Esophagus muscularis mucosa (tissue), 4 donors: ENCODE measurements around the gene MED14. TPM values are rescaled to one million over a fixed set of nuclear protein-coding genes. Genes with fewer than 3 reads are reported as not detected.

ENCODE experiments used
- DNase-seq: peaks from one replicate; pipeline ENCODE4 v3.0.0-alpha.2; 2017; ENCODE audit errors: extremely low spot score
- H3K27ac ChIP-seq, 4 donors: fragments of 200-600 bp; sonication (generic); replicated peaks in 1 of 4; 1 replicate in 3 of 4; 2 replicates in 1 of 4; pipeline ENCODE4 v1.5.1; 2016 to 2019; ENCODE audit warnings: mild to moderate bottlenecking in 1 of 4
- H3K27me3 ChIP-seq, 4 donors: fragments of 200-600 bp; sonication (generic); one replicate each; pipeline versions ENCODE4 v1.5.1 to v1.6.0; 2016 to 2019
- H3K36me3 ChIP-seq, 4 donors: fragments of 200-600 bp; sonication (generic); one replicate each; pipeline ENCODE4 v1.5.1; 2016 to 2019
- H3K4me1 ChIP-seq, 4 donors: fragments of 200-600 bp; sonication (generic); one replicate each; pipeline ENCODE4 v1.5.1; 2016 to 2019
- H3K4me3 ChIP-seq, 4 donors: fragments of 200-600 bp; sonication (generic); 1 replicate in 2 of 4; 2 replicates in 2 of 4; pipeline ENCODE4 v1.5.1; 2016 to 2019; ENCODE audit warnings: mild to moderate bottlenecking in 4 of 4, moderate library complexity in 1 of 4
- H3K9me3 ChIP-seq, 4 donors: fragments of 200-600 bp; sonication (generic); 1 replicate in 3 of 4; 2 replicates in 1 of 4; pipeline ENCODE4 v1.5.1; 2016 to 2019
- CTCF ChIP-seq, 3 experiments: fragments of 200-600 bp in 2 of 3; fragments of 450-650 bp in 1 of 3; sonication (generic) in 2 of 3; IDR thresholded peaks; one replicate each; pipeline ENCODE4 v1.5.1; 2017 to 2019; ENCODE audit warnings: antibody characterized with exemption in 3 of 3, mild to moderate bottlenecking in 2 of 3, moderate library complexity in 1 of 3
- EP300 ChIP-seq: sonication (generic); formaldehyde crosslinking; IDR thresholded peaks from one replicate; pipeline ENCODE4 v1.6.1; 2017; ENCODE audit warnings: antibody characterized with exemption
- POLR2A ChIP-seq: fragments of 450-650 bp; IDR thresholded peaks from one replicate; pipeline ENCODE4 v1.6.1; 2017; ENCODE audit warnings: antibody characterized with exemption, moderate library complexity, mild to moderate bottlenecking, low read depth
- POLR2AphosphoS5 ChIP-seq, 2 donors: sonication (generic); formaldehyde crosslinking; IDR thresholded peaks; one replicate each; pipeline ENCODE4 v1.6.1; 2017; ENCODE audit warnings: antibody characterized with exemption in 2 of 2
- WGBS: methylation state at CpG from one replicate; pipeline ENCODE4 v1.1.5; 2018; 5-methylcytosine and 5-hydroxymethylcytosine counted together
- intact Hi-C: fragments of 100-400 bp; cut with DNase I; formaldehyde crosslinking; loops from one replicate; pipeline ENCODE4 v1.15.1; 2023
- total RNA-seq, 4 donors: library from RNA; depleted of rRNA; stranded (reverse); fragments of >200 nt; gene quantifications; one replicate each; pipeline versions ENCODE4 v1.1.0 to v1.2.1, GENCODE V29; 2016

Gene MED14
- total RNA-seq, 4 donors from 2014 or later = 20.0 to 29.9 (median 24.3) TPM

GRCh38 chrX:40647307-40648197 lies 87.8 kb downstream of the MED14 start, which contains the start of gene CXorf38:
CXorf38 (minus strand) TSS chrX:40647561; CDS start chrX:40647520, 41 bp downstream.
- no peaks in the 10 kb centered on the region for H3K36me3 ChIP-seq
- peak within 1 kb of the TSS; percentile 81 to 84 (median 82) for H3K27ac ChIP-seq
- peak within 1 kb of the TSS; percentile 81 to 93 (median 86) for H3K4me3 ChIP-seq
- intact Hi-C loops = loop anchor here (10.0 kb wide), 1 partner anchor 437 kb away; the partner anchor contains the start of gene USP9X
- peak; percentile 93 for DNase-seq
- TF ChIP-seq POLR2A = peak; percentile 37
- no peak for TF ChIP-seq EP300
- peak in 1 of 3 experiments; percentile 20 for TF ChIP-seq CTCF (IDR thresholded peaks at IDR 0.05)
- peak; percentile 73 to 82 for TF ChIP-seq POLR2AphosphoS5 (IDR thresholded peaks at IDR 0.05)
- 6% methylated on average over 40 of the region's 66 CpGs for WGBS
- no peaks in the 10 kb centered on the region for H3K9me3 ChIP-seq
- H3K27me3 ChIP-seq = no peaks in the 10 kb centered on the region
- H3K4me1 ChIP-seq = peaks cover 28 to 47% (median 36%) of the 10 kb centered on the region in 4 donors

DNA sequence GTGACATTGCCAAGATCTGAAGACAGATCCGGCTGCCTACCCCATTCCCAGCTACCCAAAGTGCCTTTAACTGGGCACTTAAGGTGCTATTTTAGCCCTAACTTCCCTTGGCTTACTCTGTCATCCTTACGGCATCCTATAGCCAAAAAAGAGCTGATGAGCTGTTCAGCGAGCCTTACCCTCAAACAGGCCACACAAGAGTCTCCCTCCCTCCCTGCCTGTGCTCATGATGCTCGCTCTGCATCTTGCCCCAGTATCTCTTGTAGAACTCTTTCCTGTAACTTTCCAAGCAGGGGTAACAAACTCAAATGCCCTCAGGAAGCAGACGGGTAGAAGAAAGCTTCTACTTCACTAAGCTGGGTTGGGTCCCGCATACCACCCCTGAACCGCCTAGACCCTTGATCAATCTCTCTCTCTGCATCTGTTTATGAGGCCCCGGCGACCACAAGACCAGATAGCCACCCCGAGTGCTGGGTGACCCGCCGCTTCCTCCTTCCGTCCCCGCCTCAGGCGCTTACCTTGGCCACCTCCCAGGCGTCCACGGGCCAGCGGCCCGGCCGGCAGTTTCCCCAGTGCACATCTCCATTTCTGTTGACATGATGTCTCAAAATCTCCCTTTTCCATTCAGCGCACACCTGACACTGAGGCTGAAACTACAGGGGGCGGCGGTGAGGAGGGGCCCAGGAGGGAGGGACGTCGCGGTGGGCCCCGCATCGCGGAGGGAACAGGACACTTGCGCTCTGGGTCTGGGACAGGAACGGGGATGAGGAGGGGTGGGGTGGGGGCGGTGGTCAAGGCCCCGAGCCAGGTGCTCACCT lies 88.6 kb downstream of the MED14 start:
- Histone ChIP-seq H3K27me3 (no peaks in the 10 kb centered on the region), H3K4me3 (peak overlapping the region; percentile 81 to 93 (median 86)), H3K36me3 (peaks cover 0 to 3% (median 0%) of the 10 kb centered on the region in 4 donors), H3K9me3 (no peaks in the 10 kb centered on the region), H3K4me1 (peaks cover 28 to 56% (median 41%) of the 10 kb centered on the region in 4 donors), H3K27ac (peak overlapping the region; percentile 81 to 84 (median 82))
- intact Hi-C loops = loop anchor here (10.0 kb wide), 1 partner anchor 438 kb away; the partner anchor contains the start of gene USP9X
- WGBS = 14% methylated on average over 28 of the region's 33 CpGs
- TF ChIP-seq POLR2AphosphoS5 (IDR thresholded peaks at IDR 0.05) (no peak), POLR2A (no peak), EP300 (no peak), CTCF (IDR thresholded peaks at IDR 0.05) (no peak)
- DNase-seq = no peak

DNA sequence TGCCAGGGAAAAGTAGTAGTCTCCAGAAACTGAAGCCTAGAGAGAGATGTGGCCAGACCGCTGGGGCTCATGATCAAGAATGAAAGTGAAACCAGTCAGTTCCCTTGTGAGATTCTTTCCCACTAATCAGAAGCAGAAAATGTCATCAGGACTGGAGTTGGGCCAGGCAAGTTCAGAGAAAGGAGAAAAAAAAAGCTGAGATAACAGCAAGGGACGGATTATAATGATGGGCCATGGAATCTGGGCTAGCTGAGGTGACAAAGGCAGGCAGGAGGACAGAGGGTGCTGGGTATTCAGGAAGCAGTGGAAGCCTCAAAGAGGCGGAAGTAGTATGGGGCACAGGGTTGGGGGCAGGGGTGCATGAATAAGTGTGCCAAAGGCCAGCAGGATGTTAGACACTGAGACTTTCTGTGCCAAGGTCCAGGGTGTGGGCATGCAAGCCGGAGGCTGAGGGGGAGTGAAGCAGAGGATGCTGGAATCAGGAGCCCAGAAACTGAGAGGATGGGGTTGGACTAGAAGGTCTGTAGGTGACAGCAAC lies 90.5 kb downstream of the MED14 start:
- intact Hi-C loops = loop anchor here (10.0 kb wide), 1 partner anchor 440 kb away; the partner anchor contains the start of gene USP9X
- Histone ChIP-seq H3K27ac (peak overlapping the region; percentile 62 to 77 (median 68)), H3K9me3 (no peaks in the 10 kb centered on the region), H3K27me3 (no peaks in the 10 kb centered on the region), H3K4me3 (peak overlapping the region; percentile 29 to 47 (median 38)), H3K4me1 (peaks cover 28 to 62% (median 42%) of the 10 kb centered on the region in 4 donors), H3K36me3 (peaks cover 0 to 12% (median 0%) of the 10 kb centered on the region in 4 donors)
- TF ChIP-seq CTCF (IDR thresholded peaks at IDR 0.05) (no peak), POLR2AphosphoS5 (IDR thresholded peaks at IDR 0.05) (peak; percentile 47 to 55), EP300 (no peak), POLR2A (no peak)
- DNase-seq = no peak
- 42% methylated on average over 4 of the region's 4 CpGs for WGBS

DNA sequence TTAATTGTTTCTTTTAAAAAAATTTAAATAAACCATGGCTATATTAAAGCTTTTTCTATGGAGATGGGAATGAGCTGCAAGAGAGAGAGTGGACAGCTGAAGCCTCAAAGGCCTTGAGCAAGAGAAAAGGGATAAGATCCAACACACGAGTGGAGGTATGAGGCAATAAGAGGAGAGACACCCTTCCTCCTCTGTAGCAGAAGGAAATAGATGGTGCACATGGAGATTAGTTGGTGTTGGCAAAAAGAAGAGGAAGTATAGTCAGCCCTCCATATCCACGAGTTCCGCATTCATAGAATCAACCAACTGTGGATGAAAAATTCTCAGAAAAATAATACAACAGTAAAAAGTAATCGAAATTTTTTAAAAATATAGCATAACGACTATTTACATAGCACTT lies 91.2 kb downstream of the MED14 start:
- peak overlapping the region; percentile 29 to 47 (median 38) for H3K4me3 ChIP-seq
- 73% methylated on average over 5 of the region's 5 CpGs for WGBS
- no peaks in the 10 kb centered on the region for H3K9me3 ChIP-seq
- H3K4me1 ChIP-seq = peaks cover 28 to 62% (median 42%) of the 10 kb centered on the region in 4 donors
- no peaks in the 10 kb centered on the region for H3K27me3 ChIP-seq
- intact Hi-C loops = loop anchor here (10.0 kb wide), 1 partner anchor 441 kb away; the partner anchor contains the start of gene USP9X
- no peak for DNase-seq
- peaks cover 0 to 12% (median 0%) of the 10 kb centered on the region in 4 donors for H3K36me3 ChIP-seq
- no peak for TF ChIP-seq EP300
- TF ChIP-seq POLR2AphosphoS5 (IDR thresholded peaks at IDR 0.05) = peak in 1 of 2 donors; percentile 15
- H3K27ac ChIP-seq = peak overlapping the region; percentile 62 to 77 (median 68)
